ENCODE results near the gene THAP8.

The THAP8 gene

DNA sequence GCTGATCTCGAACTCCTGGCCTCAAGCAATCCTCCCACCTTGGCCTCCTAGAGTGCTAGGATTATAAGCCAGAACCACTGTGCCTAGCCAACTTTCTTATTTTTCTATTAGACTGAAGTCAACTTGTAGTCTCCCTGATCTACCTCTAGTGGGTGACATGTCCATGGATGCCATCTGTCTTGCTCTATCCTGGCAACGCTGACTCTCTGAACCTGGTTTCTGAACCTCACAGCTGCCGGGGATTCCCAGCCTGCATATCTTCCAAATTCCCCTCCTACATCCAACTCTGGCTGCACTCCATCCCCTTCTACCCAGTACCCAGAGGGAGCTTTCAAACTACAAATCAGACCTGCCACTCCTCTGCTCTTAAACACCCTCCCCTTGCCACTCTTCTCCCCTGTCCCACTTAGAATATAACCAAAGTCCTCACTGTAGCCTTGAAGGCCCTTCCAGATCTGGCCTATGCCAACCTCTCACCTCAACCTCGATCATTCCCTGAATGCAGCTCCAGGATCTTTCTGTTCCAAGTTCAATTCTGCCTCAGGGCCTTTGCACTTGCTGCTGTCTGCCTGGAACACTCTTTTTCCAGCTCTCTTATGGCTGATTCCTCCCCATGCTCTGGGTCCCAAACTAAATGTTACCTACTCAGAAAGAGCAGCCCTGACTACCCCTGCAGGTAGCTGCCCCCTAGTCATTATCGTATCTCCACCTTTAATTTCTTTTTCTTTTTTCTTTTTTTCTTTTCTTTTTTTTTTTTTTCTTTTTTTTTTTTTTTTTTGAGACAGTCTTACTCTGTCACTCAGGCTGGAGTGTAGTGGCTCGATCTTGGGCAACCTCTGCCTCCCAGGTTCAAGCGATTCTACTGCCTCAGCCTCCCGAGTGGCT is 23.6 kb downstream of the THAP8 start:
- no peak for DNase-seq (ENCODE audit: low read depth)

DNA sequence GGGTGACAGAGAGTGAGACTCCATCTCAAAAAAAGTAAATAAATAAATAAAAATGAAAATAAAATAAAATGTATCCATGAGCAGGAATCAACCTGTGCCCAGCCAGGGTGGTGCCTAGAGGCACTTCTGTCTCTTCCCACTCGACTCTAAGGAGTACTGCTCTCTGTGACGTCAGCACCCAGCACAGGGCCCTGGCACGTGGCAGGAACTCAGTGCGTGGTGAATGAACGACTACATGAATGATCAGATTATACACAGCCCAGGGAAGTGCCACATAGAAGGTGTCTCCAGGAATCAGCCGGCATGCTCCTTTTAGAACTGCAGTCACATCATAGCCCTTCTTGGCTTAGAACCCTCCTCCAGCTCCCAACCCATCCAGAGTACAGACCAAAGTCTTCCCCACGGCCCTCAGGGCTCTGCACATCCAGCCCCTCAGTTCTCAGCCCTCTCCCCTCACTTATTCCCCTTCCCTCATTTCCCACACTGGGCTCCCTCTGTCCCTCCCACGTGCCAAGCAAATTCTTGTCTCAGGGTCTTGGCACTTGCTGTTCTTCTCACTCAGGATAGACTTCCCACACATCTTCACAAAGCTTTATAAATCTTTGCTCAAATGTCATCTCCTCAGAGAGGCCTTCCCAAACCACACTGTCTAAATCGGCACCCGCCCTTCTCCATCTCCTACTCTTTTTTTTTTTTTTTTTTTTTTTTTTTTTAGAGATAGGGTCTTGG is 25.6 kb downstream of the THAP8 start:
- DNase-seq (ENCODE audit: low read depth) = no peak

DNA sequence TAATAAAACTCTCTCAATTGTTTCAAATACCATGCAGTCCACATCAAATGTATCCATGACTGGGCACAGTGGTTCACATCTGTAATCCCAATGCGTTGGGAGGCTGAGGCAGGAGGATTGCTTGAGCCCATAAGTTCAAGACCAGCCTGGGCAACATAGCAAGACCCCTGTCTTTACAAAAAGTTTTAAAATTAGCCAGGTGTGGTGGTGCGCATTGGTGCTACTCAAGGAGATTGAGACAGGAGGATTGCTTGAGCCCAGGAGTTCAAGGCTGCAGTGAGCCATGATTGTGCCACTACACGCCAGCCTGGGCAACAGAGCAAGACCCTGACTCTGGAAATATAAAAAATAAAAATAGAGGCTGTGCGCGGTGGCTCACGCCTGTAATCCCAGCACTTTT is 26.4 kb downstream of the THAP8 start:
- DNase-seq (ENCODE audit: low read depth) = no peak

DNA sequence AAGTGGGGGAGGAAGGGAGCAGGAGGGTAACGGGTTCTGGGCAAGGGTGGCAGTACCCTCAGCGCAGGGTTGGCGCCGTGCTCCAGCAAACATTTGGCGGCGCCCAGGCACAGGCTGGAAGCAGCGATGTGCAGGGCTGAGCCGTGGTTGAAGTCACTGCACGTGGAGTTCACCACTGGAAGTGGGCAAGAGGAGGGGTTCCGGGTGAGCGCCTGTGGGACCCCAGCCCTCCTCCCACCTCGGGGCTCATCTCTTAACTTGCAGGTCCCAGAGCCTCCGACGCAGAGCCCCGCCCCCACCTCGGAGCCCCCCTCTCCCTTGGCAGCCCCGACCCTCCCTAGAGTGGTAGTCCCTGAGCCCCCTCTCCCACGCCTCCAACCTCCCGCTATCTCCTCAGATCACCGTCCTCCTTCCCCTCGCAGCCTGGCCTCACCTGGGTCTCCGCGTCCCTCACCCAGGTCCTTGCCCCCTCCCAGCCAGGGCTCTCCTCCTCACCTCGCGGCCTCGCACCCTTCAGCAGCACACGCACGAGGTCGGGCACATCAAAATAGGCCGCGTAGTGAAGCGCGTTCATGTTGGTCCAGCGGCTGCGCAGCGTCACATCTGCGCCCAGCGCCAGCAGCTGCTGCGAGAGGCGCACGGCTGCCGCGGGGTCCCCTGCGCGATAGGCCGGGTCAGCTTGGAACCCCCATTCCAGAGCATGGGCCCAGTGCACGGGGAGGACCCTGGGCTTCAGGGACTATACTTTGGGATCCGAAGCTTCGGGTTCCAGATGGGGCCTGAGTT is 27.8 kb downstream of the THAP8 start:
- DNase-seq (ENCODE audit: low read depth) = no peak

DNA sequence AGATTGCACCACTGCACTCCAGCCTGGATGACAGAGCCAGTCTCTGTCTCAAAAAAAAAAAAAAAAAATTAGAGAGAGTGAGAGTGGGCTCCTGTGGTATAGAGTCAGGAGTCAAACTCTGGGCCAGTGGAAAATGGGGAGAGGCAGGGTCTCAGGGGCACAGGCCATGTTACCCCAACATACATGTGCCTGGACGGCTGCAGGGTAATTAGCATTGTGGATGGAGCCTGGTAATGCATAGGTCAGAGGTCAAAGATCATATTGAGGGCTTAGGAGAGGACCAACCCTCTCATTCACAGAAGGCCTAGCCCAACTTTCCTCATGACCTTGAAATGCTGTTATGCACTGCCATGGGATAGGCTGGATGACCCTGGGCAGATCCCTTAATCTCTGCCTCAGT is 28.5 kb downstream of the THAP8 start:
- no peak for DNase-seq (ENCODE audit: low read depth)

DNA sequence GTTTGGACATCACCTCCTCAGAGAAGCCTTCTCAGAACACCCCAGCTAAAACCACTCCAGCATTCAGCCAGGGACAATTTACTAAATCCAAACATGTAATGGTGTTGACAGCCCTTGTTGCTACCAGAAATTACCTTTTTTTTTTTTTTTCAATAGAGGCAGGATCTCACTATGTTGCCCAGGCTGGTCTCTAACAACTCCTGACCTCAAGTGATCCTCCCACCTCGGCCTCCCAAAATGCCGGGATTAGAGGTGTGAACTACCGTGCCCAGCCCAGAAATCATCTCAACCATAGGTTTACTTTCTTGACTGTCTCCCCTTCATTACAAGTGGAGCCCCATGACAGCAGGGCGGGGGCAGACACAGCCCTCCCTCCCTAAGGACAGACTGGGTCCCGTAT is 30.7 kb downstream of the THAP8 start:
- DNase-seq (ENCODE audit: low read depth) = no peak

DNA sequence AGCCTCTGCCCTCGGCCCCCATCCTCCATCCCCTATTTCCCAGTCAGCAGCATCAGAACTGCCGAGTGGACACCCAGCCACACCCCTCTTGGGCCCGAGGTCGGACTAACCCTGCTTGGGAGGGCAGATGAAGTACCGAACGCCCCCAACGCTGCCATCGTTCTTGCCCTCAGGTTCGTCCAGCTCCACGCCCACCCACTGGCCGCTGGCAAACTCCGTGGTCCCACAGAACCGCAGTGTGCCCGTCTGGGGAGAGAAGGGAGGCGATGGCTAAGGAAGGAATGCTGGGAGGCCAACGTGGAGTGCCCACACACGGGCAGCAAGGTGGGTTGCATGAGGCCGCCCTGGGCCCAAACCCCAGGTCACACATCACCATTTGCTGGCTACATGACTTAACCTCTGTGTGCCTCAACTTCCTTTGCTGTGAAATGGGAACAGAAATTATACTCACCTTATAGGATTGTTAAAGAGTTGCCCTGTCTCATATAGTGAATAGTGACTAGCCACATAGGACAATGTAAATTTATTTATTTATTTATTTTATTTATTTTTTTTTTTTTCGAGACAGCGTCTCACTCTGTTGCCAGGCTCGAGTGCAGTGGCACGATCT is 34.9 kb downstream of the THAP8 start:
- DNase-seq (ENCODE audit: low read depth) = no peak

DNA sequence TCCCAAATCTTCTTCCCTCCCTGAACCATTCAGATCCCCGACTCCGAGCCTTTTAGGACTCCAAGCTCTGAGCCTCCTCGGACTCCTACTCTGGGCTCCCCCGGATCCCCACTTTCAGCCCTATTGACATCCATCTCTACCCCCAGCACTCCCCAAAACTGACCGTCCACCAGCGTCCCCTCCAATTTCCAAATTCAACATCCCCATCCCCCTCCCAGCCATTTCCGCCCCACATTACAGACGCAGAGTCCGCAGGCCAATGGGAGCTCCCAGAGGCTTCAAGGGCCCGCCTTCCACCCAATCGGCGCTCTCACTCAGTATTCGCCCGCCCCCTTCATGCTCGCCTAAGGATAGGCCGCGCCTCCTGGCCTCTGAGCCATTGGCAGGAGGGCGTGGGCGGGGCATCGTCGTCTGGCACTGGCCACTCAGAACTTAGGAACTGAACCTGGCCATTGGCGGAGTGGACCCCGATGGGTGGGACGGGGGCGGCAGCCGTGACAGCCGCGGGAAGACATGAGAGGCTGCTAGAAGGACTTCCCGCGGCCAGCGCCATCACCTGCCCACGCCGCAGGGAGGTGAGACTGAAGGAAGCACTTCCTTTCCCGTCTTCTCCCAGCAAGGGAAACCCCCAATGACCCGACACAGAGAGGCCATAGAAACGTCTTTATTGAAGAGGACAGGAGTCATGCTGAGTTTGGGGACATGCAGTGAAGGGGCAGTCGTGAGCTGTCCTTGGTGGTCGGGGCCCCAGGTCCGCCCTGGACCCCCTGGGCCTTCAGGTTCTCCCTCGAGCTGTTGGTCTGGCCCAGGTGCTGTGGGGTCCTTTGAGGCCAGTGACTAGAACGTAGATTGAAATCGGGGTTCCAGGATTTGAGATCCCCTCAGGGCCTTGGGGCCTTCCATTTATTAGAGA is 39.8 kb downstream of the THAP8 start, which contains the start of gene ALKBH6:
Gene ALKBH6, minus strand, starts transcription at position 202 of the 913 bp plus-strand sequence. CDS start 816 bp downstream, outside the sequence.
- peak; percentile 96 for DNase-seq (ENCODE audit: low read depth)

DNA sequence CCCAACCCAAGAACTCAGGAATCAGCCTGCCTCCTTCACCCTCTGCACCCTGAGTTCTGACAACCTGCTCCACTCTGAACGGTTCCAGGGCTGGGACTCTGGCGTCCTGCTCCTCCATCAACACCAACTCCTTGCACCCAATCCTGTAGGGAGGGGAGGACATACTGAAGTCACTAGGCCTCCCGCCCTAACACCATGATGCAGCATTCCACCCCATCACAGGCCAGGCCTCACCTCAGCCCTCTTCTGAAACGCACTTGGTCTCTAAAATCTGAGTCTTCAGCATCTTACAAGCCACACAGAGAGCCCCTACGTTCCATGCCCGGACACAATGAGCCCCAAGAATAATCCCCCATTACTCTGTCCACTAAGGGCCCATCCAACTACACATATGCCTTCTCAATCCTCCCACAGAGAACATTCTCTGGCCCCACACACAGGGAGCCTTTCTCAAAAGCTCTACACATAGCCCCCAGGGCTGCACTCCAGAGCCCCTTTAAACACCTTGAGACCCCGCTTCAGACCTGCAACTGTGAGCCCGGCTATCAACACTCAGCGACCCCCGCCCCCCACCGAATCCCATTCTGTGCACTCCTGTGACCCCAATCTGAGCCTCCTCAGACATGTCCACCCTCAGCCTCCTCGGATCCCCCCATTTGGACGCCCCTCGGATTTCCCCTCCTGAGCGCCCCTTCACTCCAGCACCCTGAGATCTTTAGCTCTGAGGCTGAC is 40.6 kb downstream of the THAP8 start:
- no peak for DNase-seq (ENCODE audit: low read depth)

DNA sequence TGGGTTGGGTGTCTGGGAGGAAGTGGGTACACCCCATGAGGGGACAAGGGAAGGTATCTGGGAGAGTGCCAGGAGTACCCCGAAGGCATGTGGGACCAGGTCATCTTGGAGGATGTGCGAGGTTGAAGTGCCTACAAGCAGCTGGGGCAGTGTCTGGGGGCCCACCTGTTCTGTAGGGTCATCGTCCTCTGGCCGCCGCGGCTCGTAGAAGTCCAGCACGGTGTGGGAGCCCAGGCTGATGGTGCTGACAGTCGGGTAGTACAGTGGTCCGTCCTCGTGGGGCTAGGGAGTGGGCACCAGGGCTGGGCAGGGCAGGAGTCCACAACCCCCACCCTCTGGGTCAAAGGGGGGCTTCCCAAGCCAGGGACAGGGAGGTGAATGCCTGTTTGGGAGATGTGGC is 43.7 kb downstream of the THAP8 start:
- no peak for DNase-seq (ENCODE audit: low read depth)

DNA sequence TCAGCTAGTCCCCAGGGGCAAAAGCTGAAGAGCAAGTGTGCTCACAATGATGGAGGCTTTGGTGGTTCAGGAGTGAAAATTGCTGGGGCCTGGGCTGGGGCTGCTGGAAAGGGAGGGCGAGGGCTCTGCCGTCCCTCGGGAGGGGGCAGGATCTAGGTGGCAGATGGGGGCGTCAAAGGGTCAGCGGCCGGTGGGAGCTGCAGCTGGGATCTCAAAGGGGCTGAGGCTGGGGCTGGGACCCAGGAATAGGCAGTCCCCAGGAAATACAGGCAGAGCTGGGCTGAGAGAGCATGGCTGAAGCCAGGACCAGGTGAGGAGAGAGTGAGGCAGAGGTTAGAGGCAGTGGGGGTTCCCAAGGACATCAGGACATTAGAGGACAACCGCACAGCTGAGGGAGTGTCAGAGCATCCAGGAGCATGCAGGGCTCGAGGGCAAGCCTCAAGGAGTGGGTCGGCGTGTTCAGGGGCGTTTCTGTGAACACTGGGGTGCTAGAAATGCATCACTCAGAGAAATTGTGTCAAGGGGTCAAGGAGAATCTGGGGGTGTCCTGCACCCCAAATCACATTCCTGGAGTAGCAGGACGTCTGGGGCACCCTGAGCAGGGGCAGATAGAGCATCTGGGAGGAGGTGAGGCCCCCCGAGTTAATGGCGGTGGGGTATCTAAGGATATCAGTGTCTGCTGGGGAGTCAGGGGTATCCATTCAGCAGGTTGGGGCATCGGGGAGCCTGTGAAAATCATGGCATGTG is 44.3 kb downstream of the THAP8 start:
- DNase-seq (ENCODE audit: low read depth) = no peak

DNA sequence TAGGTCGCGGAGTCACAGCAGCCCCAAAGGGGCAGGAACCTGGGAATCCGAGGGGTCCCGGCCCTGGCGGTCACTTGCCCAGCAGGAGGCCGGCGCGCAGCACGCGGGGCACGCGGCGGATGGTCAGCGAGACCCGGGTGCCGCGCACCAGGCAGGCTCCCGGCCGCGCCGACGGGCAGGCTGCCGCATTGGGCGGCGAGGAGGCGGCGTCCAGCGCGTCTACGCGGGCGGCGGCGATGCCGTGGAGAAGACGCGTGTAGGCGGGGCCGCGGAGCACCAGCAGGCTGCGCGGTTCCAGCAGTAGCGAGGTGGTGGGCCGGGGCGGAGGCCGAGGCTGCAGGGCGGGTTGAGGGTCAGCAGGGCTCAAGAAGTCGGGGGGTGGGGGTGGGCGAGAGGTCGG is 44.9 kb downstream of the THAP8 start:
- no peak for DNase-seq (ENCODE audit: low read depth)

DNA sequence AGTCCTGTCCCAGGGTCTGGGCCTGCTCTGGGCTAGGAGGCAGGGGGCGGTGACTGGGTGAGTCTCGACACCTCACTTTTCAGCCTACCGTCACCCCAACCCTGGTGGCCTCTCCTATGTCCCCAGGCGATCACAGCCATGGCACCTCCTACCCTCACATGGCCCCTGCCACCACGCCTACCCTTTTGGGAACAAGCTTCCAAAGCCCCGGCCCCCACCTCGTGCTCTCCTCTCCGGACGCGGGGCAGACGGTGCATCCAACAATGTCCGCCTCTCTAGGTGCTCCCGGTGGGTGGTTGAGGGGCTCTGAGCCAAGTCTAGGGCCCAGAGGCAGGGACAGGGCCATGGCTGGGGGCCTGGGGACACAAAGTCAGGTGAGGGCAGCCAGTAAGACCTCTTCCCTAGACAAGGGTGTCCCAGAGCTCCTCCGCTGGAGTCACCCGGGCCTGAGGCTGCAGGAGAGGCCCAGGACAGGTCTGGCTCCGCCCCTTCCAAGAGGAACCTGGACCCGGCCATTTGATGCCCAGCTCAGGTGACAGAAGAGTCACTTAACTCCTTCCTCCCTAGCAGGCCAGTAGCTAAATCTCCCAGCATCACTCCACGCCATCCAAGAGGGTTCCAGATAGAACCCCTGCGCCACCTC is 45.6 kb downstream of the THAP8 start, which contains the start of gene SYNE4:
Gene SYNE4, minus strand, starts transcription at position 478 of the 643 bp plus-strand sequence. Its CDS starts 132 bp downstream, at position 346.
- DNase-seq (ENCODE audit: low read depth) = no peak

DNA sequence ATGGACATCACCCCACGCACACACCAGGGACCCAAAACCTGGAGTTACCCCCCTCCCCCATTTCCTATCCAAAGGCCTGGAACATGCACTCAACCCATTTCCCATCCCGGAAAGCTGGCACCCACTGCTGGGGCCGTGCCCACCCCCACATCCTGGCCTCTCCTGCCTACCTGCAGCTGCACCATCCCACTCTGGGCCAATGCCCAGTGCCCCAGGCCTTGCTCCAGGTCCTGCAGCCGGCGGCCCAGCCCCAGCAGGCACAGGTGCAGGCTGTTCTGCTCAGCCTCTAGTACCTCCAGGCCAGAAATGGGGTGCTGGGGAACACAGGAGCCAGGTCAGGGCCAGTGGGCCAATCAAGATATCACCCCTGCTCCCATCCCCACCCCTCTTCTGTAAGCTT is 47.1 kb downstream of the THAP8 start:
- no peak for DNase-seq (ENCODE audit: low read depth)

DNA sequence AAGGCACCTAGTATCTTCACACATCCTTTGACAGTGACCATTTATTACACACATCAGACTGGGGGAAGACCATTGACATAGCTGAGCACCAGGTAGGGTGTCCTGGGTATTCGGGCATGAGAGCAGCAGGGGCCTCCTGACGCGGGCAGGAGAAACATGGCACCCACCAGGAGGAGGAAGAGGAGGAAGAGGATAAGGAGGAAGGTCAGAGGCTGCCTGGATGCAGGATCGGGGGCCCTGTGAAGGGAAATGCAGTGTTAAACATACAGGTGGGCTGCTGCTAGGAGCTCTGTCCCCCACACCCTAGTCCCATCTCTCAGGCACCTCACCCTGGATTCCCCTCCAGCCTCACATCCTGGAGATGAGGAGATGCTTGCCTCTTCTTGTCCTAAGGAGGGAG is 50.8 kb downstream of the THAP8 start:
- no peak for DNase-seq (ENCODE audit: low read depth)

DNA sequence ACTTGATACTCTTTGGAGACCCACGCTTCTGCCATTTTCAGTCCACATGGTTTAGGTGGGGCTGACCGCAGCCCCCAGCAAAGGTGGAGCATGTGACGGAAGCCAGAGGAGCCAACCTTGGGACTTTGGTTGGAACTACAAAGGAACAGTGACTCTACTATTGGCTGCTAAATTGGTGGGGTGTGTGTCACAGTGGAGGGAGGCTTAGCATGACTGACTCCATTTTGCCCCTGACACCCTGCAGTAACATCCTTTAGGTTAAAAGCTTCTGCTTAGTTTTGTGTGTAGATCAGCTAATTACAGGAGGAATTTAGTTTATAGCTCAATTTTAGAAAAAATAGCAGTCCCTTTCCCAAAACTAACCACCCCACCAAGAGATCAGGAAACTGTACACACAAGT is 52.5 kb downstream of the THAP8 start:
- DNase-seq (ENCODE audit: low read depth) = no peak

DNA sequence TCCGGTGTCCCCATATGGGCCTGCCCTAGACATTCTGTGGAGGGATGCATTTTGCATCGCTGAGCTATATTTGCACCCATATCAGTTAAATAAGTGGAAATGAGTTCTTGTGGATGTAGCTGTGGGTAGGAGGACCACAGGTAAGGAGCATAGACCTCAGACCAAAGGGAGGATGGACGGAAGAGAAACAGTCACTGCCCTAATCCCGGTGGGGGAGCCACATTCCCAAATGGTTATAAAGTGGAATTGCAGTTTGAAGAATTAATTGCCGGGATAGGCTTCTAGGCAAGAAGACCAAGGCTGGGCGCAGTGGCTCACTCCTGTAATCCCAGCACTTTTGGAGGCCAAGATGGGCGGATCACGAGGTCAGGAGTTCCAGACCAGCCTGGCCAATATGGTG is 57.3 kb downstream of the THAP8 start:
- DNase-seq (ENCODE audit: low read depth) = no peak

DNA sequence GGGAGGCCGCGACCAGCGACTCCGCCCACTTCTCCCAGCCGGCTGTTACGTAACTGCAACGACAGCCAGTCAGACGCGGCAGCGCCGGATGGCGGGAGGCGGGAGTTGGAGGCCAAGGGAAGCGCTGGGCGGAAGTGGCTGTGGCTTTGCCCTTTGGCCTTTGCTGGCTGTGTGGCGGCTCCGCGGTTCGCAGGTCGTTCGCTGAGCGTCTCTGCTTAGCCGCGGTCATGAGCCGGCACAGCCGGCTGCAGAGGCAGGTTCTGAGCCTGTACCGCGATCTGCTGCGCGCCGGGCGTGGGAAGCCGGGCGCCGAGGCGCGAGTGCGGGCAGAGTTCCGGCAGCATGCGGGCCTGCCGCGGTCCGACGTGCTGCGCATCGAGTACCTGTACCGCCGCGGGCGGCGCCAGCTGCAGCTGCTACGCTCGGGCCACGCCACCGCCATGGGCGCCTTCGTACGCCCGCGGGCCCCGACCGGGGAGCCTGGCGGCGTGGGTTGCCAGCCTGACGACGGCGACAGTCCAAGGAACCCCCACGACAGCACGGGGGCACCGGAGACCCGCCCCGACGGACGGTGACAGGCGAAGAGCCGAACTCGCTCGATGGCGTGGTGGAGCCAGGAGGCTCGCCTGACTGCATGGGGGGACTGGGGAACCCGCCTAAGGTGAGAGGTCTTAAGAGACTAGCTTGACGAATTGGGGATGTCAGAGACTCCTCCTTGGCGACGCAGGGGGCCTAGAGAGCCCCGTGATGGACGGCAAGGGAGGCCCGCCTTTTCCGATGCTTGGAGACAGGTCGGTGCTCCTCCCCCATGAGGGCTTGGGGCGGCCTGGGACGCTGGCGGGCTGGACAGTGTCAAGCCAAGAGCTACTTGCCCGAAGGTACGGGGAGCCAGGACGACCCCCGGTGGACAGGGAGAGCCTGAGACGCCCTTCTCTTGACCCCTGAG is 58.8 kb downstream of the THAP8 start, which contains the start of gene SDHAF1:
Gene SDHAF1, plus strand, starts transcription at position 141 of the 946 bp plus-strand sequence. Its CDS starts 87 bp downstream, at position 228.
- DNase-seq (ENCODE audit: low read depth) = peak; percentile 94
